A549 (cell line): Measurements from ENCODE around the gene ZNF146. TPM values are rescaled to one million over a fixed set of nuclear protein-coding genes. Genes with fewer than 3 reads are reported as not detected.

Experiments used
- ATAC-seq, 2 experiments: fragments of 200-7000 bp in 1 of 2; fragments of >200 bp in 1 of 2; cut with Nextera tagmentation in 1 of 2; cut with Tn5 transposase in 1 of 2; 3 replicates each; pipeline versions ENCODE4 v1.8.0 to v1.9.1; 2018 to 2020; ENCODE audit warnings: mild to moderate bottlenecking in 1 of 2, moderate library complexity in 1 of 2
- CTCF ChIA-PET: fragments of 300-600 bp; sonication (Branson Sonifier 250); formaldehyde crosslinking; extraction: SDS; loops from one replicate; lab custom pipeline; 2021; ENCODE audit warnings: antibody characterized with exemption, inconsistent platforms; lab: Yijun Ruan, JAX
- POLR2A ChIA-PET: fragments of 350-600 bp; formaldehyde crosslinking; extraction: SDS; loops from one replicate; lab custom pipeline; 2021; ENCODE audit warnings: antibody characterized with exemption, inconsistent platforms; lab: Yijun Ruan, JAX
- DNase-seq, 2 experiments: peaks; one replicate each; pipeline versions ENCODE4 v3.0.0 to v3.0.0-alpha.2; 2011 to 2016; ENCODE audit warnings: low read depth in 1 of 2, low spot score in 1 of 2
- FAIRE-seq: peaks from 2 replicates; lab custom pipeline; 2011; peaks lifted over from hg19 to GRCh38; lab: Jason Lieb, UNC
- H3K27ac ChIP-seq, 2 experiments: fragments of >200 bp; sonication (Bioruptor Twin); formaldehyde crosslinking; 3 replicates each; pipeline ENCODE4 v1.5.1; 2016 to 2017
- H3K4me1 ChIP-seq: fragments of >200 bp; sonication (Bioruptor Twin); formaldehyde crosslinking; 3 replicates; pipeline ENCODE4 v1.6.1; 2016
- H3K4me2 ChIP-seq: fragments of >200 bp; sonication (Bioruptor Twin); formaldehyde crosslinking; 3 replicates; pipeline ENCODE4 v1.6.1; 2016
- H3K4me3 ChIP-seq: fragments of >200 bp; sonication (Bioruptor Twin); formaldehyde crosslinking; 3 replicates; pipeline ENCODE4 v1.5.1; 2016
- H3K9me3 ChIP-seq: fragments of >200 bp; sonication (Bioruptor Twin); formaldehyde crosslinking; 3 replicates; pipeline ENCODE4 v1.6.1; 2016
- CHD2 ChIP-seq: fragments of 150-350 bp; IDR thresholded peaks from 2 replicates; pipeline ENCODE4 v1.6.1; 2014; ENCODE audit warnings: low read length; ENCODE audit not compliant: partially characterized antibody
- CHD4 ChIP-seq: fragments of 200-600 bp; sonication (generic); IDR thresholded peaks from 2 replicates; pipeline ENCODE4 v1.6.1; 2016; ENCODE audit warnings: antibody characterized with exemption, mild to moderate bottlenecking, borderline replicate concordance
- EP300 ChIP-seq, 2 experiments: fragments of >200 bp; sonication (Bioruptor Twin); formaldehyde crosslinking; IDR thresholded peaks; 2 replicates in 1 of 2; 3 replicates in 1 of 2; pipeline ENCODE4 v1.6.1; 2016 to 2017
- ESRRA ChIP-seq: fragments of 150-350 bp; IDR thresholded peaks from 2 replicates; pipeline ENCODE4 v1.6.1; 2014; ENCODE audit warnings: mild to moderate bottlenecking, low read length, borderline replicate concordance
- FOSB ChIP-seq: fragments of 250-450 bp; sonication (Bioruptor Pico); IDR thresholded peaks from 2 replicates; pipeline ENCODE4 v1.5.0; 2020; ENCODE audit warnings: mild to moderate bottlenecking, moderate library complexity
- FOSL2 ChIP-seq, 2 experiments: fragments of 450-650 bp in 1 of 2; fragments of >200 bp in 1 of 2; sonication (Bioruptor Twin) in 1 of 2; formaldehyde crosslinking; IDR thresholded peaks; 2 replicates each; pipeline versions ENCODE4 v1.5.0 to v1.6.1; 2016 to 2020; ENCODE audit warnings: mild to moderate bottlenecking in 1 of 2, moderate library complexity in 1 of 2
- GATA3 ChIP-seq: IDR thresholded peaks from 2 replicates; pipeline ENCODE4 v1.6.1; 2012; ENCODE audit warnings: borderline replicate concordance
- HEYL ChIP-seq: fragments of 250-450 bp; sonication (Bioruptor Pico); IDR thresholded peaks from 2 replicates; pipeline ENCODE4 v1.8.0; 2021; ENCODE audit warnings: mild to moderate bottlenecking, moderate library complexity
- JUNB ChIP-seq: fragments of >200 bp; sonication (Bioruptor Twin); formaldehyde crosslinking; IDR thresholded peaks from 2 replicates; pipeline ENCODE4 v1.6.1; 2016
- NR3C1 ChIP-seq: fragments of >200 bp; sonication (Bioruptor Twin); formaldehyde crosslinking; IDR thresholded peaks from 3 replicates; pipeline ENCODE4 v1.6.1; 2017
- POLR2A ChIP-seq: IDR thresholded peaks from 2 replicates; pipeline ENCODE4 v1.6.1; 2012; ENCODE audit warnings: mild to moderate bottlenecking, low read length
- POLR2AphosphoS2 ChIP-seq: conservative IDR thresholded peaks from 2 replicates; pipeline ENCODE4 v1.6.1; 2012; ENCODE audit warnings: low read length, improper control_type of control experiment, inconsistent platforms
- RAD21 ChIP-seq, 2 experiments: fragments of >200 bp in 1 of 2; sonication (Bioruptor Twin) in 1 of 2; formaldehyde crosslinking in 1 of 2; IDR thresholded peaks in 1 of 2; conservative IDR thresholded peaks in 1 of 2; 2 replicates in 1 of 2; 3 replicates in 1 of 2; pipeline ENCODE4 v1.6.1; 2012 to 2018; ENCODE audit warnings: inconsistent platforms in 1 of 2
- RARB ChIP-seq: fragments of 250-450 bp; sonication (Bioruptor Pico); IDR thresholded peaks from 2 replicates; pipeline ENCODE4 v1.8.0; 2021; ENCODE audit warnings: mild to moderate bottlenecking, moderate library complexity
- SREBF2 ChIP-seq: fragments of 450-650 bp; IDR thresholded peaks from 2 replicates; pipeline ENCODE4 v1.6.1; 2014; ENCODE audit warnings: mild to moderate bottlenecking, moderate library complexity
- TFCP2L1 ChIP-seq: fragments of 250-450 bp; sonication (Bioruptor Pico); IDR thresholded peaks from 2 replicates; pipeline ENCODE4 v1.5.0; 2021; ENCODE audit warnings: mild to moderate bottlenecking
- ZC3H11A ChIP-seq: fragments of 450-650 bp; IDR thresholded peaks from 2 replicates; pipeline ENCODE4 v1.6.1; 2014; ENCODE audit warnings: antibody characterized with exemption, mild to moderate bottlenecking
- ZNF302 ChIP-seq: fragments of 250-450 bp; sonication (Bioruptor Pico); IDR thresholded peaks from 2 replicates; pipeline ENCODE4 v1.9.0; 2021; ENCODE audit warnings: inconsistent platforms, mild to moderate bottlenecking, moderate library complexity
- WGBS: methylation state at CpG from one replicate; pipeline ENCODE4 v1.1.6; 2017; ENCODE audit errors: missing lambda C conversion rate; 5-methylcytosine and 5-hydroxymethylcytosine counted together
- polyA plus RNA-seq, 4 experiments: library from polyadenylated mRNA; depleted of rRNA in 3 of 4; stranded (reverse); fragments of >200 nt; fragmentation: RNase III in 1 of 4; extraction: RNeasy Plus Mini Kit Qiagen cat#74134 plus additional on column Dnase treatment in 1 of 4; gene quantifications; 2 replicates in 3 of 4; 3 replicates in 1 of 4; pipeline ENCODE4 v1.2.3, GENCODE V29; 2011 to 2017
- TF ChIP-seq, protein P1 (sequence below): fragments of >200 bp; sonication (Bioruptor Twin); formaldehyde crosslinking; IDR thresholded peaks from 3 replicates; pipeline ENCODE4 v1.6.1; 2016
- TF ChIP-seq, protein P2 (sequence below): IDR thresholded peaks from 2 replicates; pipeline ENCODE4 v1.6.1; 2012
- TF ChIP-seq, protein P3 (sequence below): fragments of >200 bp; sonication (Bioruptor Twin); formaldehyde crosslinking; IDR thresholded peaks from 3 replicates; pipeline ENCODE4 v1.5.1; 2016

Gene ZNF146
- polyA plus RNA-seq, 2 of the 4 experiments (the other 2 are of a cell fraction) = 157 to 362 TPM

DNA sequence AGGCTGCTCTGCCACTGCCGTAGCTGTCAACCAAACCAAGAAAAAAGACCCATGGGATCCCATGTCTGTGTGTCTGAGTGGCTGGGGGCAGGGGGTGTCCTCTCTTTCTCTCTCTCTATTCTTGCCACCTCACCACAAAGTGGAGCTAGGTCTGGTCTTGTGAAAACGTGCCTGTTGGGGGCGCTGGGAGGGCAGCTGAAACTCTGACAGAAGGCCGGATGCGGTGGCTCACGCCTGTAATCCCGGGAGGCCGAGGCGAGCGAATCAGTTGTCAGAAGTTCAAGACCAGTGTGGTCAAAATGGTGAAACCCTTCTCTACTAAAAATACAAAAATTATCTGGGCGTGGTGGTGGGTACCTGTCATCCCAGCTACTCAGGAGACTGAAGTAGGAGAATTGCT lies 29.2 kb downstream of the ZNF146 start:
- CTCF ChIA-PET = no interaction called here
- POLR2A ChIA-PET = no interaction called here
- 74% methylated on average over 11 of the region's 11 CpGs for WGBS

GRCh38 chr19:36245210-36246005 lies 30.5 kb downstream of the ZNF146 start:
- 79% methylated on average over 63 of the region's 63 CpGs for WGBS
- no peak for ATAC-seq
- Histone ChIP-seq H3K4me1 (no peaks in the 10 kb centered on the region), H3K4me3 (no peak overlapping the region), H3K9me3 (peaks cover 91% of the 10 kb centered on the region), H3K4me2 (no peak overlapping the region), H3K27ac (no peak overlapping the region)
- FAIRE-seq = no peak
- ChIA-PET POLR2A (no interaction called here), CTCF (no interaction called here)
- DNase-seq = no peak
- no peak for TF ChIP-seq ZC3H11A

More for the DNA sequence above, 29.2 kb downstream of the ZNF146 start:
- H3K4me3 ChIP-seq = no peak overlapping the region
- no peaks in the 10 kb centered on the region for H3K4me1 ChIP-seq
- TF ChIP-seq RARB (CRISPR knock-in tag) (no peak), ESRRA (no peak), ZNF302 (CRISPR knock-in tag) (no peak), RAD21 (conservative IDR thresholded peaks at IDR 0.05 in 1 of 2, IDR thresholded peaks at IDR 0.05 in 1 of 2) (no peak), CHD2 (no peak), HEYL (CRISPR knock-in tag) (no peak), POLR2A (no peak), NR3C1 (no peak), FOSL2 (IDR thresholded peaks at IDR 0.05) (no peak), FOSL2 (CRISPR knock-in tag; IDR thresholded peaks at IDR 0.05) (no peak), FOSB (CRISPR knock-in tag) (no peak), SREBF2 (no peak), JUNB (no peak), POLR2AphosphoS2 (no peak), EP300 (IDR thresholded peaks at IDR 0.05) (no peak), GATA3 (no peak), TFCP2L1 (no peak), CHD4 (no peak)
- TF ChIP-seq, protein P1, sequence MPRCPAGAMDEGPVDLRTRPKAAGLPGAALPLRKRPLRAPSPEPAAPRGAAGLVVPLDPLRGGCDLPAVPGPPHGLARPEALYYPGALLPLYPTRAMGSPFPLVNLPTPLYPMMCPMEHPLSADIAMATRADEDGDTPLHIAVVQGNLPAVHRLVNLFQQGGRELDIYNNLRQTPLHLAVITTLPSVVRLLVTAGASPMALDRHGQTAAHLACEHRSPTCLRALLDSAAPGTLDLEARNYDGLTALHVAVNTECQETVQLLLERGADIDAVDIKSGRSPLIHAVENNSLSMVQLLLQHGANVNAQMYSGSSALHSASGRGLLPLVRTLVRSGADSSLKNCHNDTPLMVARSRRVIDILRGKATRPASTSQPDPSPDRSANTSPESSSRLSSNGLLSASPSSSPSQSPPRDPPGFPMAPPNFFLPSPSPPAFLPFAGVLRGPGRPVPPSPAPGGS = no peak
- TF ChIP-seq, protein P2, sequence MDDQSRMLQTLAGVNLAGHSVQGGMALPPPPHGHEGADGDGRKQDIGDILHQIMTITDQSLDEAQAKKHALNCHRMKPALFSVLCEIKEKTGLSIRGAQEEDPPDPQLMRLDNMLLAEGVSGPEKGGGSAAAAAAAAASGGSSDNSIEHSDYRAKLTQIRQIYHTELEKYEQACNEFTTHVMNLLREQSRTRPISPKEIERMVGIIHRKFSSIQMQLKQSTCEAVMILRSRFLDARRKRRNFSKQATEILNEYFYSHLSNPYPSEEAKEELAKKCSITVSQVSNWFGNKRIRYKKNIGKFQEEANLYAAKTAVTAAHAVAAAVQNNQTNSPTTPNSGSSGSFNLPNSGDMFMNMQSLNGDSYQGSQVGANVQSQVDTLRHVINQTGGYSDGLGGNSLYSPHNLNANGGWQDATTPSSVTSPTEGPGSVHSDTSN = no peak
- TF ChIP-seq, protein P3, sequence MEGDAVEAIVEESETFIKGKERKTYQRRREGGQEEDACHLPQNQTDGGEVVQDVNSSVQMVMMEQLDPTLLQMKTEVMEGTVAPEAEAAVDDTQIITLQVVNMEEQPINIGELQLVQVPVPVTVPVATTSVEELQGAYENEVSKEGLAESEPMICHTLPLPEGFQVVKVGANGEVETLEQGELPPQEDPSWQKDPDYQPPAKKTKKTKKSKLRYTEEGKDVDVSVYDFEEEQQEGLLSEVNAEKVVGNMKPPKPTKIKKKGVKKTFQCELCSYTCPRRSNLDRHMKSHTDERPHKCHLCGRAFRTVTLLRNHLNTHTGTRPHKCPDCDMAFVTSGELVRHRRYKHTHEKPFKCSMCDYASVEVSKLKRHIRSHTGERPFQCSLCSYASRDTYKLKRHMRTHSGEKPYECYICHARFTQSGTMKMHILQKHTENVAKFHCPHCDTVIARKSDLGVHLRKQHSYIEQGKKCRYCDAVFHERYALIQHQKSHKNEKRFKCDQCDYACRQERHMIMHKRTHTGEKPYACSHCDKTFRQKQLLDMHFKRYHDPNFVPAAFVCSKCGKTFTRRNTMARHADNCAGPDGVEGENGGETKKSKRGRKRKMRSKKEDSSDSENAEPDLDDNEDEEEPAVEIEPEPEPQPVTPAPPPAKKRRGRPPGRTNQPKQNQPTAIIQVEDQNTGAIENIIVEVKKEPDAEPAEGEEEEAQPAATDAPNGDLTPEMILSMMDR = no peak
- peaks cover 91% of the 10 kb centered on the region for H3K9me3 ChIP-seq
- no peak for DNase-seq
- FAIRE-seq = no peak
- no peak overlapping the region for H3K27ac ChIP-seq
- H3K4me2 ChIP-seq = no peak overlapping the region
- ATAC-seq = no peak
